NCI-H1694 (cell line): ENCODE measurements around the gene APOO.

Experiments used
- DNase-seq: peaks from one replicate; lab custom pipeline; 2025; lab: John Stamatoyannopoulos, UW

APOO gene

GRCh38 chrX:23784470-23785331, 123.0 kb downstream of the APOO start:
- no peak for DNase-seq

- DNase-seq, result no peak
Observed at GRCh38 chrX:23783589-23784469, 123.9 kb downstream of the APOO start.
